GM21447 (cell line): ENCODE results near the gene SLC41A1.

ENCODE experiments used
- ATAC-seq: cut with Tn5 transposase; IDR thresholded peaks from one replicate; pipeline ENCODE4 v1.9.1; 2021; ENCODE audit not compliant: unreplicated experiment

The SLC41A1 gene

DNA sequence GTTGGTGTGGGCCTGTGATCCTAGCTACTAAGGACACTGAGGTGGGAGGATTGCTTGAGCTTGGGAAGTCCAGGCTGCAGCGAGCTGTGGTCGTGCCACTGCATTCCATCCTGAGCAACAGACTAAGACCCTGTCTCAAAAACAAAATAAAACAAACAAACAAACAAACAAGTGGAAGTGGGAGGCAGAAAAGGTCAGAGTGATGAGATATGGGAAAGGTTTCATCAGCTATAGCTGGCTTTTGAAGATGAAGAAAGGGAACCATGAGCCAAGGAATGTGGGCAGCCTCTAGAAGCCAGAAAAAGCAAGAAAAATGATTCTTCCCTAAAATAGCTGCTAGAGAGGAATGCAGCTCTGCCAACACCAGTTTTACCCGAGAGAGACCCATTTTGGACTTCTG lies 52.4 kb downstream of the SLC41A1 start:
- ATAC-seq: no peak

- ATAC-seq: no peak
Measured at GRCh38 chr1:205756552-205756951, 56.4 kb downstream of the SLC41A1 start.

DNA sequence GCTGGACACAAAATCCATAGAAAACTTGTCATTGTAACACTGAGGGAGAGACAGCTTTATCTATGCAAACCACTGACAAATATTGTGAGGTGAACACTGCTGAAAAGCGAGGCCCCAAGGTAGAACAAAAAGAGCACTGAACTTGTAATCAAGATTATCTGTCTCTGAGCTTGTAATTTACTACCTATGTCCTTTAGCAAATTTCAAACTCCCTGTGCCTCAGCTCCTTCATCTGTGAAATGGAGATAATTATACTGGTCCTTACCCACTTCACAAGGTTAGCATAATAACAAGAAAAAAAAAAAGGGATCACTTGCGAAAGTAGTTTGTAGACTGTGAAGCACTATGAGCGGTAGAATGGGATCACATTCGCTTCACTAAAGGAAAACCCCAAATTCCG lies 58.1 kb downstream of the SLC41A1 start:
- no peak for ATAC-seq

GRCh38 chr1:205751036-205751651 lies 61.9 kb downstream of the SLC41A1 start:
- no peak for ATAC-seq

DNA sequence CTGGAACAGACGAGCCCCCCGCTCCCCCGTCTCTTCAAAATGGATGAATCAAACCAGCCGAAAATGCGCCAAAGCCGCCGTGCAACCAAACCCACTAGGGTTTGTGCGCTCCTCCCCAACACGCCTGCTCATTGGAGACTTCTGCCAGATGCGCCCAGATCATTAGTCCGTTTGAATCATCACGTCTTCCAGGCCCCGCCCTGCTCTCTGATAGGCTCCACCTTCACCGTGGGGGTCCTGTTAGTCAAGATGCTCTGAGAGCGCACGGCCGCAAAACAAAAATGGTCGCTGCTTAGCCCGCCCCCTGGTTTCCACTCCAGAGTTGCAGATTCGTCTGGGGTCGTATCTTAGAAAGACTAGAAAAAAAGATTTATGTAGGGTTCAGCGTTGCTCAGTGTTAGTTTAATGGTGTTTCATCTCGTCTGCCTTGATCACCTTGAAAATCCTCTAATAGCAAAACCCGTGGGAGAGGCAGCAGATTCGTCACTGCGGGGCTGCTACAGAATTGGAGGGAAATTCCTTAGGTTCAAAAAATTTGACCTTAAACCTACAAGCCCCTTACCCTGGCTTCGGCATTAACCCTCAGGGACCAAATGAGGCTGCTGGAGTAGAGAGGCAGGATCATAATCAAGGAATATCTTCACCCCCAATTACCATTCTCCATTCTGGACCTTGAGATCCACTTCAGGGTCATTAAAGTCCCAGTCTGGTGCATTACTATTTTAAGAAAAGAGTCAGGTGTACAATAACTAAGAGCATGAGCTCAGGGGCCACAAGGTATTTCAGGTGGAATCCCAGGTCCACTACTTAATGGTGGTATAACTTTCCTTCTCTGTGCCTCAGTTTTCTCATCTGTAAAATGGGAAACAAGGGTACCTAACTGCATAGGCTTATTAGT lies 62.6 kb downstream of the SLC41A1 start, which contains the start of gene NUCKS1:
Gene NUCKS1 (minus strand): TSS at position 45 of the 898 bp plus-strand sequence. CDS start 209 bp downstream, outside the sequence.
- peak; percentile 83 for ATAC-seq

DNA sequence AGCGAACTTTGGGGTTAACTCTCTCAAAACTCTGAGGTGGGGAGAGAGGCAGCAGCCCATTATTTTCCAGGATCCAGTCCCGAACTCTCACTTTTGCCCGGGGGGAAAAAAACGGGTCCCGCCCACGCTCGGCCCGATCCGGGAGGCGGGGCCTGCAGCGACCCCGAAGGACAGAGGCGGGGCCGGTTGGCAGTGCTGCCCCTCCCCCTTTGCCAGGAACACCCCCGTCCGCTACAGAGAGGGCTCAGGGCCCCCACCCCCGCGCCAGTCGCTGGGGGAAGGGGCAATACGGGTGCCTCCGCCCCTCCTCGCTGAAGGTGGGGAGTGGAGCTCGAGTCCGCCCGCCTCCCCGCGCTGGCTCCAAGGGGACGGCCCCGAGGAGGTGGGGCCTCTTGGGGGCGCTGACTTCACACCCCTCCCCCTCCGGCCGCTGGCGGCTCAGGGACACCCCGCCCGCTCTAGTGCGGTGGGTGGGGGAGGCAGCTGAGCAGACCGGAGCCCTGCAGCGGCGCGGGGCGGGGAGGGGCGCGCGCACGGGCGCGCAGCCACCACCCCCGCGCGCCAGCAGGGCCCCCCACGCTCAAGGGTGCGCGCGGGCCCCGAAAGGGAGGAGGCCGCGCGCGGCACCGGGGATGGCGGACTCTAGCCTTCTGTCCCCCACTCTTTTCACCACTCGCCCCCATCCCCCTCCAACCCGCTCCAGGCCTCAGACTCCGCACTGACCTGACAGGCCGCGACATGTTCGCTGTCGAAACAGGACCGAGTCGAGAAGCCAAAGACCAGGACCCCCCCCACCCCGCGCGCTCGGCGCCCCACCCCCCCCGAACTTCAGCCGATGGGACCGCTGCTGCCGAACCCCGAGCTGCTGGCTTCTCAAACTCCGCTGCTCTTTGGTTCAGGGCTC lies 63.5 kb downstream of the SLC41A1 start:
- peak; percentile 63 for ATAC-seq

DNA sequence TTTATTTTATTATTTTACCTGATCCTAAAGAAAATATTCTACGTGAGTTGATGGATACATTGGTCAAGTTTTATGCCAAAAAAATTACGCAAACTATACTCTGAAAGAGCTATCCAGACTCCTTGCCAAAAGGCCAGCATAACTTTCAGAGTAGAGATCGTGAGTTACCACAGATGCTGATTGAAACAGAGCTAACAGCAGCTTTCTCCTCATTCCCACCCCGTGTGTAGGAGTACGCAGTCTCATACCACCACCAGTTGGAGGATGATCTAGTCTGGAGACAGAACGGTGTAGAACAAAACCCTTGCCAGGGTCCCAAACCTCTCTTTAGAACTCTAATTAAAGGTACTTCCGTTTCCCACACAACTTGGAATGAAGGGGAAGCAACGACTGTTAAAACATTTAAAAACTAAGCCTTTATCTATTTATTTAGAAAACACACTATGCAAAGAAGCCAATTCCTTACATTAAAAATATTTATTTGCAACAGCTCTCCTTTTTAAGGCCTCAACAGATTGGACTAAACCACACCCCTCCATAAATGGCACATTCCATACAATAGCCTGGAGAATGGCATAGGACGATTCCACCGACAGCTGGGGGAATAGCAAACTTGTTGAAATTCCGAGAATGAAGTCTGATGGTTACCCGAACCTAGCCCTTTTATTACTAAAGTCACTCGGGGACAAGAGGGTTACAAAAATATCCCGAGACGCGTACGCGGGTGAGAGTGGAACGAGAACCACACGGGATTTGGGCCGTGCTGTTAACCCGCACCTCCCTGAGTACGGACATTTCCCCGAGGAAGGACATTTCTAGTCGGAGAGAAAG lies 64.4 kb downstream of the SLC41A1 start:
- ATAC-seq: peak; percentile 17

DNA sequence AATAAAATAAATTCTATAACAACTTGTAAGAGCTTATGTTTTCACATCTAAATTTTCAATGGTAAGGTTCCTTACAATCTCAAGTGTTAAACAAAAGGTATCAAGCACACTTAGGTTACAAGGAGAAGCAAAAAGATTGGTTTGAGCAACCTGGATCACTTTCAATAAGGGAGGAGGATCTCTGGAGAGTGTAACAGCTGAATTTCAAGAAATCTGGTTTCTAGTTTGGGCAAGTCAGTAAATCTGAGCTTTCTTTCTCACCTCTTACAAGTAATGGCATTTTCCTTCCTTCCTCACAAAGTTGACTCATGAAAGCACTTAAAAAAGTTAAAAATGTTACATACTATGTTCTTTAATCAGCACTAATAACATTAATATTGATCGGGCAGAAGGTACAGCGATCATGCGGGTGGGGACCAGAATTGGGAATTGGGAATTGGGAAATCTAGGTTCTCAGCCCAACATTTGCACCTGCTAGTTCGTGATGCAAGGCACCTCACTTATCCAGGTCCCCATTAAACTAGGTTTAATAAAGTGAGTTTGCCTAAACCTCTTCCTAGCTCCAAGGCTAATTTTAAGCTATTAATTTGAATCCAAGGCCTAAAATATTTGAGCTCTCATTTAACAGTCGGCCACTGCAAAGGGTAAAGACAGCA lies 66.1 kb downstream of the SLC41A1 start:
- no peak for ATAC-seq

DNA sequence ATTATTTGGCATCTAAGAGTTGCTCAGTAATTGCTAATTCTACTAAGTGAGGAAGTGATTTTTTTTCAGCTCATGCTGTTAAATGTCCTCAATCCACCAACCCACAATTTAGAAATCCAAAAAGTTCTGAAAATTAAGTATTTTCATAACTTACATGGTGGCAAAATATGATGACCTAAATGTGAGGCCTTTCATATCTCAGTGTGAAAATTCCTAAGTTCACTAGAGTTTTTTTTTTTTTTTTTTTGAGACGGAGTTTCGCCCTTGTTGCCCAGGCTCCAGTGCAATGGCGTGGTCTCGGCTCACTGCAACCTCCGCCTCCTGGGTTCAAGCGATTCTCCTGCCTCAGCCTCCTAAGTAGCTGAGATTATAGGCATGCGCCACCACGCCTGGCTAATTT lies 68.6 kb downstream of the SLC41A1 start:
- no peak for ATAC-seq

DNA sequence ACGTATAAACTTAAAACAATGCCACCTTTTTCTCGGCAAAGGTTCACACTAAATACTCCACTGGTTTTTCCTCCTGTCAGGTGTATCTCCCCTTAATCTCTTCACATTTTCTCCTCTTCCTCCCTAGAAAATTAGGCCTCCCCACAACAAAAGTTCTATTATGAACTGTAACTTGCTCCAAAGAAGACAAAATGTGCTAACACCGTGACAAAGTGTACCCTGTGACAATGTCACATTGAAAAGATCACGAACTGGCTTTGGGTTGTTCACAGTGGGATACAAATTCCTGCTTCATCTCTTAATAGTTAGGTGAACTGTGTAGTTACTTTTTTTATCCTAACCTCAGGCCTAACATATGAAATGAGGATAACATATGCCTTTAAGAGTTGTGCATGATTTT lies 69.0 kb downstream of the SLC41A1 start:
- ATAC-seq: no peak

DNA sequence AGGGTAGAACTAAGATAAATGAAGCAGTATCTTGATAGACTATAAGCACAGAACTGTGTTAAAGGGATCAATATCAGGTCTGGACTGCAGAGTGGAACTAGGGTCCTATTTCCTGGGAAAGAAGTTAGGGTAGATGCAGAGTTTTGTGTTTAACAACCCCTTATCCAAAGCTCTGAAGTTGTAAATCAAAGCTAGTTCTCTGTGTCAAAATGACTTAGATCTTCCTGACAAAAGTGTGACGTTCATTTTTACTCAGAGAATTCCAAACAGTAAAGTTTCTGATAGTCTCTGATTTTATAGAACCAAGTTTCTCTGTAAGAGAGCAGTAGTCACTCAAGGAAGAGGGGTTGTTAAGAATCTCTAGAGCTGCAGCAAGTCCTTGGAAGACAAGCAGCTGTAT lies 71.3 kb downstream of the SLC41A1 start:
- ATAC-seq: no peak

GRCh38 chr1:205739348-205740160 lies 73.4 kb downstream of the SLC41A1 start:
- ATAC-seq: no peak
